Measurements from ENCODE around the gene PNMA8B.

The PNMA8B gene

DNA sequence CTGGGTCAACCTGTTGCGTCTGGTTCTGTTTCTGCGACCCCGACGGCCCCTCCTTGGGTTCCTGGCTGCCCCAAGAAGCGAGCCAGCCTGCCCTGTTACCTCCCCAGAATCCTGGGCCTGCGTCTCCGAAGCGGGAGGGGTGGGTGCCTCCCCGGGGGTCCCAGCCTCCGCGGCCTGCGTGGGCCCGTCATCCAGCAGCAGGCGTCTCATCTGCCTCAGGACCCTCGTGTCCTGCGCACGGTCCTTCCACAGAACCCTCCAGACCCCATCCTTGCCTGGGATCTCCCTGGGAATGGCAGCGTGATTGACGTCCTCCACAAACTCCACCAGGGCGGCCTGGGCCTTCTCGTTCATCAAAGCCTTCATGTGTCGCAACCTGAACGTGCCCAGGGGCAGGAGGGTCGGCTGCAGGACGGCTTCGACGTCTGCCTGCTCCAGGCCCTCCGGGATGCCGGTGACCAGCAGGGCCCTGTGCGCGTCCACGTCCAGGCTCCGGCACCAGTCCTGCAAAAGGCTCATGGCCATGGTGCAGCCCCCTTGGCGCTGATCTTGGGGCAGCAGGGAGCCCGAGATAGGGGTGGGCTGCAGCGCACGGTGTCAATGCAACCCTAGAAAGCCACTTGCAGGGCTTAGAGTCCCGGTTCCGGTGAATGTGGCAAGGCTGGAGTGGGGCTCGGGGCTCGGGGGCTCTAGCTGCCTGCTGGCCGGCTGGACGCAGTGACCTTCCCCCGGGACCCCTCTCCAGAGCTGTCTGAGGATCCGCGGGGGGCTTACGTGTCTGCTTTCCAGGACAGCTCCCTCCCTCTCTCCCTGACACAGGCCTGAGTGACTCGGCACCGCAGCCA is 504 bp downstream of the PNMA8B start:
- no peaks in the 10 kb centered on the region for H3K9me3 ChIP-seq
- H3K4me1 ChIP-seq (ENCODE audit: control insufficient read depth in 1 of 2, insufficient read depth in 1 of 2, low read depth in 1 of 2, low read length in 1 of 2), result peaks cover 0 to under 1% of the 10 kb centered on the region in 2 experiments
- H3K36me3 ChIP-seq, result no peaks in the 10 kb centered on the region
- TF ChIP-seq, protein P1, sequence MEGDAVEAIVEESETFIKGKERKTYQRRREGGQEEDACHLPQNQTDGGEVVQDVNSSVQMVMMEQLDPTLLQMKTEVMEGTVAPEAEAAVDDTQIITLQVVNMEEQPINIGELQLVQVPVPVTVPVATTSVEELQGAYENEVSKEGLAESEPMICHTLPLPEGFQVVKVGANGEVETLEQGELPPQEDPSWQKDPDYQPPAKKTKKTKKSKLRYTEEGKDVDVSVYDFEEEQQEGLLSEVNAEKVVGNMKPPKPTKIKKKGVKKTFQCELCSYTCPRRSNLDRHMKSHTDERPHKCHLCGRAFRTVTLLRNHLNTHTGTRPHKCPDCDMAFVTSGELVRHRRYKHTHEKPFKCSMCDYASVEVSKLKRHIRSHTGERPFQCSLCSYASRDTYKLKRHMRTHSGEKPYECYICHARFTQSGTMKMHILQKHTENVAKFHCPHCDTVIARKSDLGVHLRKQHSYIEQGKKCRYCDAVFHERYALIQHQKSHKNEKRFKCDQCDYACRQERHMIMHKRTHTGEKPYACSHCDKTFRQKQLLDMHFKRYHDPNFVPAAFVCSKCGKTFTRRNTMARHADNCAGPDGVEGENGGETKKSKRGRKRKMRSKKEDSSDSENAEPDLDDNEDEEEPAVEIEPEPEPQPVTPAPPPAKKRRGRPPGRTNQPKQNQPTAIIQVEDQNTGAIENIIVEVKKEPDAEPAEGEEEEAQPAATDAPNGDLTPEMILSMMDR (IDR thresholded peaks at IDR 0.05), result no peak
- no peak overlapping the region for H3K4me3 ChIP-seq (ENCODE audit: low read depth in 1 of 2, low read length in 1 of 2)
- H3K27ac ChIP-seq, result no peak overlapping the region
- peaks cover 93% of the 10 kb centered on the region for H3K27me3 ChIP-seq

DNA sequence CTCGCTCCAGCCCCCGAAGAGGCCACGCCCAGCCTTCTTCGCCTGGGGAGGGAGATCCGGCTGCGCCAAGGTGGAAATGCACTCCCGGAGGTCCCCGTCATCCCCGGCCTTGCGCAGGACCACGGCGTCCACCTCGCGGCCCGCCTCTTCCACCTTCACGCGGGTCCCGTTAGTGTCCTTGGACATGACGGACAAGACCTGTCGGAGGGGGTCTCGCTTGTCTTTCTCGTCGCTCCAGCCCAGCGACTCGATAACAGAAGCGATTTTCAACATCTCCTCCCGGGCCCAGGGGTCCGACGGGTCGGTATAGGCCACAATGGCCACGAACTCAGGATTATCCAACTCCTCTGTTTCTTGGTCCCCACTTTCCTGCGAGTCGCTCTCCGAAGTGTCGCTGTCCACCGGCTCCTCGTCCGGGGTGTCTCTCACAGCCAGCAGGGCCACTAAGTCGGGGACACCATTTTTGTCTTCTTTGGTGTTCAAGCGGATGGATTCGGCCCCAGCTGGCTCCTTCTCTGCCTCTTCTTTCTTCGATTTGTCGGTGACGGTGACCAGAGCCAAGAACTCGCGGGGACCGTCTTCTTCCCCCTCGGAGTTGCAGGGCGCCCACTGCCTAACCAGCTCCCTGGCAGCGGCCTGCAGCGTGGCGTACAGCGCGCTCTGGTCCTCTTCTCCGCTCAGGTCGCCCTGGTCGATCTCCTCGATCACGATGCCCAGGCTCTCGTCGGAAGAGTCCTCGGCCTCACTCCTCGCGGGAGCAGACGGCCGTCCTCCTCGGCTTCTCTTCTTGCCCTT is 1.3 kb downstream of the PNMA8B start:
- no peaks in the 10 kb centered on the region for H3K36me3 ChIP-seq
- H3K27ac ChIP-seq, result no peak overlapping the region
- H3K27me3 ChIP-seq, result peaks cover 93% of the 10 kb centered on the region
- TF ChIP-seq, protein P1 (IDR thresholded peaks at IDR 0.05), result no peak
- H3K4me3 ChIP-seq (ENCODE audit: low read depth in 1 of 2, low read length in 1 of 2), result no peak overlapping the region
- peaks cover 3 to 4% of the 10 kb centered on the region in 2 experiments for H3K4me1 ChIP-seq (ENCODE audit: control insufficient read depth in 1 of 2, insufficient read depth in 1 of 2, low read depth in 1 of 2, low read length in 1 of 2)
- no peaks in the 10 kb centered on the region for H3K9me3 ChIP-seq

DNA sequence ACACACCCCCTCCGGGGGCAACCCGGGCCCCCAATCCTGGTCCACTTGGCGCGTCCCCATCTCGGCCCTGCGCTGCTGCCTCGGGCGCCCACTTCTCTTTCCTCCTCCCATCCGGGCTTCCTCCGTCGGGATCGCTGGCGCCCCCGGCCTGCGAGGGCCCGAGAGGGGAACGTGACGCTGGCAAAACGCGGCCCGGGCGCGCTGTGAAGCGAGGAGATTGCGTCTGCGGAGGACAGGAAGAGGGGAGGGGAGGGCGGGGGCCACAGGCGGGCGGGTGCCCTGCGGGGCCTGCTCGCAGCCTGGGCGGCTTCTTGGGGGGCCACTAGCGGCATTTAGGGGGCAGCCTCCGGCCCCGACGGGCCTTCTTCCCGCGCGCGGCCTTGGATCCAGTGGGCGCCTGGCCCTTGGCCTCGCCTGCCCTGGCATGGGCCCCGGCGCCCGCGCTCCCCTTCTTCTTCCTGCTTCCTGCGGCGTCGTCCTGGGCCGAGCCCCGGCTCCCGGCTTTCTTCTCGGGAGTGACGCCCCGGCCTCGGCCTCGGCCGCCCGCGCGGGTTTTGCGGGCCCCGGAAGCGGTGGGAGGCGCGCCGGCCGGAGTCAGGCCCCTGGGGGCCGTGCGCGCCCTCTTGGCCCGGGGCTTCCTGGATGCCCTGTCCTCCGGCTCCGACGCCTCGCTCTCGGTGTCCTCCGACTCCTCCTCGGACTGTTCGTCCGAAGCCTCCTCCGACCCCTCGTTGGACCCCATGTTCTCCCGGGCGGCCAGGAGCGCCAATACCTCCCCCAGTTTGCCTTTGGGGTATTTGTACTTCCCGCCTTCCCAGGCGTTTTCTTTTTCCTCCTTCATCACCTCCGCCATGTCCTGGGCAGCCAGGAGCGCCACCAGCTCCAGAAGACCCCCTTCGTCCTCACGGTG is 2.2 kb downstream of the PNMA8B start:
- TF ChIP-seq, protein P1 (IDR thresholded peaks at IDR 0.05), result no peak
- Histone ChIP-seq H3K4me1 (ENCODE audit: control insufficient read depth in 1 of 2, insufficient read depth in 1 of 2, low read depth in 1 of 2, low read length in 1 of 2) (peaks cover 3 to 4% of the 10 kb centered on the region in 2 experiments), H3K4me3 (ENCODE audit: low read depth in 1 of 2, low read length in 1 of 2) (no peak overlapping the region), H3K27ac (no peak overlapping the region), H3K36me3 (no peaks in the 10 kb centered on the region), H3K27me3 (peaks cover 97% of the 10 kb centered on the region), H3K9me3 (no peaks in the 10 kb centered on the region)

GRCh38 chr19:46492841-46493235 is 2.8 kb downstream of the PNMA8B start:
- Histone ChIP-seq H3K4me3 (ENCODE audit: low read depth in 1 of 2, low read length in 1 of 2) (no peak overlapping the region), H3K4me1 (ENCODE audit: control insufficient read depth in 1 of 2, insufficient read depth in 1 of 2, low read depth in 1 of 2, low read length in 1 of 2) (peaks cover 3 to 4% of the 10 kb centered on the region in 2 experiments), H3K27me3 (peaks cover 100% of the 10 kb centered on the region), H3K27ac (no peak overlapping the region), H3K9me3 (no peaks in the 10 kb centered on the region), H3K36me3 (no peaks in the 10 kb centered on the region)
- TF ChIP-seq, protein P1 (IDR thresholded peaks at IDR 0.05), result no peak

Data from neutrophil (primary cell).